Measurements from ENCODE around the gene STEAP2.
"Not testable (repeated sequence)": the region's sequence is repeated elsewhere in the genome, so short reads cannot be mapped to it uniquely, and the experiment has no call there.

STEAP2 gene

DNA sequence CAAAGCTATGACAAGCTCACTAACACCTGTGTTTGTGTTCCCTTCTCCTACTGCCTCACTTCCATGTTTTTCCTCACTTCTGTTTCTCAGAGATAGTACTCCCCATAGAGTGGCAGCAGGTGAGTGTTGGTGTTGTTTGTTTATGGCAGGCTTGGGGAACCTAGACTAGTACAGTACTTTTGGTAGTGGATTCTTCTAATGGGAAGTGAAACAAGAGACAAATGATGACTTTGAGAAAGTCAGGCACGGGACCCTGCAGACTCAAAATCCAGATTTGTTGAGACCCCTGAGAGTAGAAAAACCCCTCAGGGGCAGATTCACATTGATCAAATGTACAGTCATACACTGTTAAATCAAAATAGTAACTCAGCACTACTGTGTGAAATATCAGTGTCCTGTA, 27.0 kb downstream of the STEAP2 start:
- DNase-seq, result no peak

GRCh38 chr7:90239050-90239449, 27.5 kb downstream of the STEAP2 start:
- DNase-seq, result no peak

GRCh38 chr7:90239625-90240228, 28.2 kb downstream of the STEAP2 start:
- DNase-seq, result no peak

- DNase-seq, result no peak
Measured at GRCh38 chr7:90242369-90243168, 31.0 kb downstream of the STEAP2 start.

- DNase-seq, result no peak
Measured at GRCh38 chr7:90243556-90243955, 32.0 kb downstream of the STEAP2 start.

DNA sequence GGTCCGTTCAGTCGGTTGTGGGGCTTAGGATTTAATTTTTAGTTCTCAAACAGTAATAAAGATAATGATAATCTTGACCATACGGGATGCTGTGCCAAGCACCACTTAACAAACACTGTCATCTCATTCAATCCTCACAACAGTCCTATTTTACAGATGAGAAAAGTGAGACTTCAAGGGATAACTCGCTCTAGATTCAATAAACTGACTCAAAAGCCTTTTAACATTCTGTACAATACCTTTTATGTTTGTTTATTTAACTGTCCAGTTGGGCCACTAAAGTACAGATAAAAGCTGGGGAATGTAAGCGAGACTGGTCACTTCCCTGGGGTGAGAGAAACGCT, 33.0 kb downstream of the STEAP2 start:
- DNase-seq, result no peak

GRCh38 chr7:90244909-90245851, 33.6 kb downstream of the STEAP2 start, which contains the start of gene CFAP69:
Gene CFAP69, plus strand, starts transcription at chr7:90245174. Its CDS starts 251 bp downstream, at chr7:90245425.
- DNase-seq, result peak; percentile 48

GRCh38 chr7:90246171-90246570, 34.6 kb downstream of the STEAP2 start:
- DNase-seq, result no peak

- no peak for DNase-seq
Measured at GRCh38 chr7:90248706-90249105, 37.2 kb downstream of the STEAP2 start.

DNA sequence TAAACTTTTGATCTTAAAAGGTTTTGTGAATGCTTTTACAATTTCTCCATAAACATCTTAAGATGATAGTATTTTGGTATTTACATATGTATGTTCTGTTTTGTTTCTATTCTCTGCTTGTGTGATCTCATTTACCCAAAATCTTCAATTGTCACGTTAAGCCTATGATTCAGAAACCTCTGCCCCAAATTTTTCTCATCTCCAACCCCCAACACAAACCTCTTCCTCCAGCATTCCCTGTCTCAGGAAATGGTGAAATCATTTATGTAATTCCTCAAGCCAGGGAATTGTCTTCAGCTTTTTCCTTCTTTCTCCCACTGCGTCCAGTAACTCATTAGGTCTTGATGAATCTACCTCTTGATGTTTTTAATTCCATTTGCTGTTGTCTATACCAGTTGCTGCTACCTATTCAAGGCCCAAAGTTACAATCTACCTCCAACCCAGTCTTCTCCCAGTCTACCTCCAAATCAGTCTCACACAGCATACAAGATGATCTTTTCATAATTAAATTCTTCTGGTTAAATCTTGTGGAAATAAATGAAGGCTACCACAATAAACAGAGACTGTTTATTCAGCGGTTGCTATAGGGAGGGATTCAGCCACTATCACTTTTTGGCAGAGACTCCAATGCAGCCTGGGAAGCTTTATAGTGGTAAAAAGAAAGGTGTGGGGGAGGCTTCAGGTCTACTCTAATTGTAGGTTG, 39.2 kb downstream of the STEAP2 start:
- peak; percentile 32 for DNase-seq

DNA sequence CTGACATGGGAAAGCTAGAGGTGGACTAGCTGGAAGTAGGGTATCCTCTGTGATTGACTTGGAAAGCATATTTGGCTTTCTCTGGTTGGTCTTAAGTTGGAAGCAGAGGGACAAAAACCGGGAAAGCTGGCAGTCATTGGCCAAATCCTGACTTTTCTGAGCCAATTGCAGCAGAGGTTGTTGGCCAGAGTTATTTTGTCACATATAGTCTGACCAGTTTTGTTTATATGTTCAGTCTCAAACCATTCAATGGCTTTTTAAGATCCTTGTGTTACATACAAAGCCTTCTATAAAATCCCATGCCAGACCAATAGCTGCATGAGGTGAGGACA, 39.7 kb downstream of the STEAP2 start:
- DNase-seq, result no peak

- not testable (repeated sequence) for DNase-seq
Measured at GRCh38 chr7:90256011-90256410, 44.5 kb downstream of the STEAP2 start.

- no peak for DNase-seq
Measured at GRCh38 chr7:90256778-90257177, 45.2 kb downstream of the STEAP2 start.

GRCh38 chr7:90261441-90261840, 49.9 kb downstream of the STEAP2 start:
- no peak for DNase-seq

DNA sequence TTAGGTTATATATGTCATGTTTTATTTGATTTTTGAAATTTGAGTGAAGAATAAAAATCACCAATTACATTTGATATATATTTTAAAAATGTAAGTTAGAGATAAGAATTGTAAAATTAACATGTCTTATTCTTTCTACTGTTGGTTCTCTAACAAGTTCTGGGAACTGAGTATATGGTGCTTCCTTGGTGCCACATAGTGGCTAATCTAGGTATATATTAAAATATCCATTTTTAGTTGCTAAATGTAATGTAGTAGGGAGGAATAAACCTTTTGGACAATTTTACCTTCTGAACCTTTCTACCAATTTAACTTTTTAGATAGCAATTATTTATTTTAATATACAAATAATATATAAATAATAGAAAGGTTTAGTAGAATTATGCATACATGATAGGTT, 50.9 kb downstream of the STEAP2 start:
- DNase-seq, result no peak

DNA sequence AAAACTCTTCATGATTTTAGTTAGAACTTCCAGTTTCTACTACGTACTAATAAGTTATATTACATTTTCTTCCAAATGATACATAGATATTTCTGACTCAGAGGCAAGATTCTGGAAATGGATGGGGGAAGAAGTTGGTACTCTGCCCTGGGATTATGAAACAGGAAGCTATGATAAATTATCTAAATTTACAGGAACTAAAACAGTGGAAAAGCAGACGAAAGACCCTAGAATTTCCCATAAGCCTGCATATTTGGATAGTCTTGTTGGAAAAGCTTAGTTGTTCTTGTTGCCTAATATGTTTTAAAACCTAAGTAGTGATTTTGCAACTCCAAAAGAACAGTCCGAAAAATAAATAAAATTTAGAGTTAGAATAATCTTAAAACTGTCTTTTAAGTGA, 55.3 kb downstream of the STEAP2 start:
- DNase-seq, result no peak

DNA sequence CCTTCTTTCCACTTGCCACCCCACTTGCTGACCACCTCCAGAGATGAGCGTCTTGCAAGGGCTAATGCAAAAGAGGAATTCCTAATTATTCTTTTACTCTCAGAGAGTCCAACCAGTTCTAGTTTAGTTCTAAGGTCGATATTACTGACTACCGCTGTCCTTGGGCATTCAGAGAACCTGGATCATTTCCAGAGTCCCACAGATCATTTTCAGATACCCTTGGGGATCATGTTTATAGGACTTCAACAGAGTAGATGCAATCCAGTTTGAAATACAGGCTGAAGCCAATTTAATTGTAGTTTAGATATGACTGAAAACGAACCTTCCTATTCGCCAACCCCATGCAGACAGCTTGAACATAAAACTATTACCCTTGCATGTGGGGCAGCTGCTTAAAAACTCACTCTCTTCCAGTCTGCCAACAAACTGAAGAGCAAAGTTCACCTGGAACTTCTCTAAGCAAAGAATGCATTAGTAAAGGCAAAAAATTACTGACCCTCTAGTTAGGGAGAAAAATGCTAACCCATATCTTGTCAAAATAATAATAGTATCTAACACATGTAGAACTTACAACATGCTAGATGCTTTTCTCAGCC, 55.8 kb downstream of the STEAP2 start:
- no peak for DNase-seq

GRCh38 chr7:90269163-90269562, 57.6 kb downstream of the STEAP2 start:
- no peak for DNase-seq

DNA sequence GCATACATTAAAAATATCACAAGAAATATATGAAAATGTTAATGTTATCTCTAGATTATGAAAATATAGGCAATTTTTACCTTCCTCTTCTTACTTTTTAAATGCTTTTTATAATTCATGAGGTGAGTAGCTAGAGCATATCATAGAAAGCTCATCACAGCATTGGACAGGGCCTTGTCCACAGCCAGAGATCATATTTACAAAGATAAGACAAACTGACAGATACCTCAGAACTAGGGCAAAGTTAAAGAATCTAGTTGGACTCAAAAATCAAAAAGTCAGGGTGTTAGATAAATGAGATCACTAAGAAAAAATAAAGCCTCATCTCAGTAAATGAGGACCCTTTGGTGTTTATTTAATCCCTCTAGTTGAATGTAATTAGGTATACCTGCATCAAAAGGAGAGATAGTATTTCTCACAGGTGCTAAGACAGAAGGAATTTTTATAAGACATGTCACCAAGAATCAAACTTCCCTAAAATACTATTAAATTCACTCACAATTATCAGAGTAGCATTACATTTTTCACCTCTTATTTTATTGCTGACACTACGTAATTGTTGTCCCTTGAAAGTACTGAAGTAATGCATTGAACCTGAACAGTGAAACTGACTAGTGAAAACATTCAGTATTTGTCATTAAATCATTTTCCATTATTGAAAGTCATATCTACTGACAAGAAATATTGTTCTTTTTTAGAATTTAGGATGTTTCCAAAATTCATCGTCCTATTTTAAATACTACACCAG, 59.1 kb downstream of the STEAP2 start:
- DNase-seq, result no peak

- no peak for DNase-seq
Measured at GRCh38 chr7:90271753-90272152, 60.2 kb downstream of the STEAP2 start.

DNA sequence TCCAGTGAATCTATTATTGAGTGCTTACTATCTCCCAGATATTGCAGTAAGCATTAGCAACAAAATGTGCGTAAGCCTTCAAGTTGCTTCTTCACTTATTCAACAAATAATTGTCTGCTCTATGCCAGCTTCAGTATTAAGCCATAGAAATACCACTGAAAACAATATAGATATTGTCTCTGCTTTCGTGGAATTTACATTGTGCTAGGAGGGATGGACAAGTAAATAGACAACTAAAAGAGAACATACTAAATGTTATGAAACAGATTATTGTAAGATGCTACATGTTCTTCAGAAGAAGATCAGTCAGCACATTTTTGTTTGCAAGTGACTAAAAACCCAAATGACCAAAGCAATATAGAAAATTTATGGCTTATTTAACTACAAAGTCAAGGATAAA, 60.7 kb downstream of the STEAP2 start:
- no peak for DNase-seq

GRCh38 chr7:90274161-90274560, 62.6 kb downstream of the STEAP2 start:
- DNase-seq, result no peak
